HEK293 (cell line): ENCODE data around the gene C12orf54.

Experiments used
- SP7 ChIP-seq: fragments of 450-650 bp; formaldehyde crosslinking; IDR thresholded peaks from 2 replicates; pipeline ENCODE4 v1.5.1; 2016; ENCODE audit warnings: missing biosample characterization, missing genetic modification characterization
- ZNF138 ChIP-seq: fragments of 450-650 bp; formaldehyde crosslinking; IDR thresholded peaks from 2 replicates; pipeline ENCODE4 v1.5.1; 2016; ENCODE audit warnings: missing biosample characterization, missing genetic modification characterization, borderline replicate concordance
- ZNF175 ChIP-seq: fragments of 450-650 bp; formaldehyde crosslinking; IDR thresholded peaks from 2 replicates; pipeline ENCODE4 v1.5.1; 2016; ENCODE audit warnings: missing biosample characterization, missing genetic modification characterization
- ZNF350 ChIP-seq: fragments of 450-650 bp; formaldehyde crosslinking; IDR thresholded peaks from 2 replicates; pipeline ENCODE4 v1.5.0; 2017; ENCODE audit warnings: missing biosample characterization, mild to moderate bottlenecking, missing genetic modification characterization
- ZNF530 ChIP-seq: fragments of 450-650 bp; formaldehyde crosslinking; IDR thresholded peaks from 2 replicates; pipeline ENCODE4 v1.5.1; 2016; ENCODE audit warnings: low read depth, missing biosample characterization, missing genetic modification characterization
- TF ChIP-seq, protein P1 (sequence below): fragments of 450-650 bp; formaldehyde crosslinking; IDR thresholded peaks from 2 replicates; pipeline ENCODE4 v1.5.1; 2016; ENCODE audit warnings: missing biosample characterization, missing genetic modification characterization

DNA sequence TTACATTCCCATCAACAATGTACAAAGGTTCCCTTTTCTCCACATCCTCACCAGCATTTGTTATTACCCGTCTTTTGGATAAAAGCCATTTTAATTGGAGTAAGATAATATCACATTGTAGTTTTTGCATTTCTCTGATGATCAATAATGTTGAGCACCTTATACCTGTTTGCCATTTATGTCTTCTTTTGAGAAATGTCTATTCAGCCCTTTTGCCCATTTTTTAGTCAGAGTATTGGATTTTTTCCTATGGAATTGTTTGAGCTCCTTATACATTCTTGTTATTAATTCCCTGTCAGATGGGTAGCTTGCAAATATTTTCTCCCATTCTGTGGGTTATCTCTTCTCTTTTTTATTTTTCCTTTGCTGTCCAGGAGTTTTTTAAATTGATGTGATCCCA lies 32.4 kb downstream of the C12orf54 start:
- TF ChIP-seq ZNF138 (no peak), ZNF350 (tag by site-specific recombination) (no peak), ZNF530 (tag by site-specific recombination) (no peak), ZNF175 (no peak), SP7 (no peak)
- TF ChIP-seq, protein P1, sequence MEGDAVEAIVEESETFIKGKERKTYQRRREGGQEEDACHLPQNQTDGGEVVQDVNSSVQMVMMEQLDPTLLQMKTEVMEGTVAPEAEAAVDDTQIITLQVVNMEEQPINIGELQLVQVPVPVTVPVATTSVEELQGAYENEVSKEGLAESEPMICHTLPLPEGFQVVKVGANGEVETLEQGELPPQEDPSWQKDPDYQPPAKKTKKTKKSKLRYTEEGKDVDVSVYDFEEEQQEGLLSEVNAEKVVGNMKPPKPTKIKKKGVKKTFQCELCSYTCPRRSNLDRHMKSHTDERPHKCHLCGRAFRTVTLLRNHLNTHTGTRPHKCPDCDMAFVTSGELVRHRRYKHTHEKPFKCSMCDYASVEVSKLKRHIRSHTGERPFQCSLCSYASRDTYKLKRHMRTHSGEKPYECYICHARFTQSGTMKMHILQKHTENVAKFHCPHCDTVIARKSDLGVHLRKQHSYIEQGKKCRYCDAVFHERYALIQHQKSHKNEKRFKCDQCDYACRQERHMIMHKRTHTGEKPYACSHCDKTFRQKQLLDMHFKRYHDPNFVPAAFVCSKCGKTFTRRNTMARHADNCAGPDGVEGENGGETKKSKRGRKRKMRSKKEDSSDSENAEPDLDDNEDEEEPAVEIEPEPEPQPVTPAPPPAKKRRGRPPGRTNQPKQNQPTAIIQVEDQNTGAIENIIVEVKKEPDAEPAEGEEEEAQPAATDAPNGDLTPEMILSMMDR, result no peak
